GM03348 (cell line): ENCODE measurements around the gene DDX39A.
"Not testable (repeated sequence)": the region's sequence is repeated elsewhere in the genome, so short reads cannot be mapped to it uniquely, and the experiment has no call there.

Source experiments
- DNase-seq: peaks from one replicate; pipeline ENCODE4 v3.0.0; 2012; ENCODE audit warnings: low spot score

Gene DDX39A

GRCh38 chr19:14419106-14419813 lies at the start of gene DDX39A:
Gene DDX39A (minus strand): TSS chr19:14419341. CDS start chr19:14413220, 6,121 bp downstream.
- DNase-seq = peak; percentile 98

- DNase-seq = no peak
Observed at GRCh38 chr19:14467816-14468215, 48.7 kb upstream of the DDX39A start.

DNA sequence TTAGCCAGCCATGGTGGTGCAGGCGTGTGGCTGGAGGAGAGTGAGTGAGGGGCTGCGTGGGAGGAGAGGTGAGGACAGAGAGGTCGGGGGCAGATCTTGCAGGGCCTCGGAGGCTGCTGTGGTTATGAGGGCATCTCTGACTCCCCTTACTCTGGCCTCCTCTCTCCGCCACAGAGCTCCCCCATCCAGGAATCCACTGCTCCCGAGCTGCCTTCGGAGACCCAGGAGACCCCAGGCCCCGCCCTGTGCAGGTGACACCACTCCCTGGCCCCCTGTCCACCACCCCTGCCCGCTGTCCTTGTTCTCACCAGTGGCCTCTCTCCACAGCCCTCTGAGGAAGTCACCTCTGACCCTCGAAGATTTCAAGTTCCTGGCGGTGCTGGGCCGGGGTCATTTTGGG lies 48.2 kb upstream of the DDX39A start:
- no peak for DNase-seq

GRCh38 chr19:14463747-14464146 lies 44.6 kb upstream of the DDX39A start:
- no peak for DNase-seq

DNA sequence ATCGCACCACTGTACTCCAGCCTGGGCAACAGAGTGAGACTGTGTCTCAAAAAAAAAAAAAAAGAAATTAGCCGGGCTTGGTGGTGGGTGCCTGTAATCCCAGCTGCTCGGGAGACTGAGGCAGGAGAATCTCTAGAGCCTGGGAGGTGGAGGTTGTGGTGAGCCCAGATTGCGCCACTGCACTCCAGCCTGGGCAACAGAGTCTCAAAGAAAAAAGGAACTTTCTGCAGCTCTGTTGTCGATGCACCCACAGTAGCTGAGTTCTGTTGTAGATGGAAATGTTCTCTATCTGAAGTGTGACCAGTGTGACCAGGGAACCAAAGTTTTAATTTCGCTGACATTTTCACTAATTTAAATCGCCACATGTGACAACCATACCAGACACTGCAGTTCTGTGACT lies 43.3 kb upstream of the DDX39A start:
- not testable (repeated sequence) for DNase-seq

DNA sequence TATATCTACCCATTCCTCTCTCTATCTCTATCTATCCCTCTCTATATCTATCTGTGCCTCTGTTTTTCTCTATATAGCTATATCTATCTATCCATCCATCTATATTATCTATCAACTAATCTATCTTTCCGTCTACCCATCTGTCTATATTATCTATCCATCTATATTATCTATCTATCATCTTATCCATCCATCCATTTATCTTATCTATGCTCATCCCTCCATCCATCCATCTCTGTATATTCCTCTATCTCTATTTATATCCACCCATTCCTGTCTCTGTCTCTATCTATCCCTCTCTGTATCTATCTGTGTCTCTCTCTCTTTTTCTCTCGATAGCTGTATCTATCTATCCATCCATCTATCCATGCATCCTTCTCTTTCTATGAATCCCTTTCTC lies 41.8 kb upstream of the DDX39A start:
- no peak for DNase-seq

GRCh38 chr19:14459703-14460102 lies 40.6 kb upstream of the DDX39A start:
- no peak for DNase-seq

DNA sequence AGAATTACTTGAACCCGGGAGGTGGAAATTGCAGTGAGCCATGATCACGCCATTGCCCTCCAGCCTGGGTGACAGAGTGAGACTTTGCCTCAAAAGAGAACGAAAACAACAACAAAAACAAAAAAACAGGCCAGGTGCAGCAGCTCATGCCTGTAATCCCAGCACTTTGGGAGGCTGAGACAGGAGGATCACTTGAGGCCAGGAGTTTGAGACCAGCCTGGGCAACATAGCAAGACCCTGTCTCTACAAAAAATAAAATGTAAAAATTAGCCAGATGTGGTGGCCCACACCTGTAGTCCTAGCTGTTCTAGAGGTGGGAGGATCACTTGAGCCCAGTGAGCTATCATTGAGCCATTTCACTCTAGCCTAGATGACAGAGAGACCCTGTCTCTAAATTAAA lies 33.2 kb upstream of the DDX39A start:
- not testable (repeated sequence) for DNase-seq

- DNase-seq = no peak
Observed at GRCh38 chr19:14450876-14451275, 31.7 kb upstream of the DDX39A start.

DNA sequence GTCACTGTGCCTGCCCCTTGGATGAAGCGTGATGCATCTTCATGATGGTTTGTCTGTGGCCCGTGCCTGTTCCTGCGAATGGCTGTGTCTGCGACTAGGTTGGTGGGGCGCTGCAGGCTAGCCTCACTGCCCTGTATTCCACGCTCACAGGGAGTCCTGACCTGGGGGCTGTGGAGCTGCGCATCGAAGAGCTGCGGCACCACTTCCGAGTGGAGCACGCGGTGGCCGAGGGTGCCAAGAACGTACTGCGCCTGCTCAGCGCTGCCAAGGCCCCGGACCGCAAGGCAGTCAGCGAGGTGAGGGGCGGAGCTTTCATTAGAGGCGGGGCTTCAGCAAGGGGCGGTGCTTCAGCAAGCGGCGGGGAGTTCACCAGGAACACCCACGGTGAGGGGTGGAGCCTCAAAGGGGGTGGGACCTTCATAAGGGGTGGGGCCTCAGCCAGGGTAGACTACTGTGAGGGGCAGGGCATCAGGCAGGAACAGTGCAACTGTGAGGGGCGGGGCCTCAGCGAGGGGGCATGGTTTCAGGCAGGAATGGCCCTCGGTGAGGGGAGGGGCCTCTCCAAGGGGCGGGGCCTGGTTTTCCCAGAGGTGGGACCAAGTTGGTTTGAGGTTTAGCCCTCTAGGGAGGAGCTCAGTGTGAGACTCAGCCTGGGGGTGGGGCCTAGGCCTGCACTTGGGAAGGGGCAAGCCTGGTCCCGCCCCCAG lies 31.2 kb upstream of the DDX39A start:
- DNase-seq = peak; percentile 55

GRCh38 chr19:14449321-14449720 lies 30.2 kb upstream of the DDX39A start:
- DNase-seq = no peak

DNA sequence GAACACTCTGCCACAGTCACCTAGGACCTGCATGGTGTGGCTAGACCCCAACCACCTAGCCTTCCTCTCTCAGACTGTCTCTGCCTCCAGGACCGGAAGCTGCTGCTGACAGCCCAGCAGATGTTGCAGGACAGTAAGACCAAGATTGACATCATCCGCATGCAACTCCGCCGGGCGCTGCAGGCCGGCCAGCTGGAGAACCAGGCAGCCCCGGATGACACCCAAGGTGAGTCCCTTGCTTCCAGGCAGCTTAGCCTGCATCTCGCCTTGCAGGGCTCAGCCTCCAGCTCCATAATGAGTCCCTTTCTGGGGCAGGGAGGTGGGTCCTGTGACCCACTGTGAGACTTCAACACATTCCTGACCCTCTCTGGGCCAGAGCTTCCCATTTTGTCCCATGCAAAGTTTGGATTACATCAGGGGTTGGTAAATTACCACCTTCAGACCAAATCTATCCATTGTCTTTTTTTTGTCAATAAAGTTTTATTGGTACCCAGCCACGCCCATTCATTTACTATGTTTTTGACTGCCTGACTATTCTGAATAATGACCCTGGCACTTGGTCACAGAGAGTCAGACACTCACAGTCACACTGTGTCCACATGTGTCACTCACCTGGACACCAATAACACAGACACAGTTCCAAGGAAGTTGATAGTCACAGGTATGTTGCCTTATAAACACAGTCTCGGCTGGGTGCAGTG lies 27.3 kb upstream of the DDX39A start:
- DNase-seq = no peak

DNA sequence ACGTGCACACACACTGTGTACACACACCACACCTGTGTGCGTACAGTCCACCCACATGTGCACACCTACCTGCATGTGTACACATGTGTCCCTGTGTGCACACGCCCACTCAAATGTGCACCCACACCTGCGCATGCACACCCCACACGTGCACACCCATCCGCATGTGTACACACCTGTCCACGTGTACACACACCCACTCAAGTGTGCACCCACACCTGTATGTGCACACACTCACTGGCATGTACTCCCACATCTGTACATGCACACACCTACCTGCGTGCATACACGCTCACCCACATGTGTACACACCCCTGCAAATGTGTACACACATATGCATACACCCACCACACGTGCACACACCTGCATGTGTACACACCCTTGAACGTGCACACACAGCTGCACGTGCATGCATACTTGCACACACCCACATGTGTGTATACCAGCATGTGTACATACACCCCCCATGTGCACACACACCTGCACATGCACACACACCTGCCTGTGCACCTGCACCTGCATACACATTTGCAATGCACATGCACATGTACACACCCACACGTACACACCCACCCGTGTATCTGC lies 24.6 kb upstream of the DDX39A start:
- no peak for DNase-seq

- DNase-seq = no peak
Observed at GRCh38 chr19:14442891-14443631, 23.9 kb upstream of the DDX39A start.

GRCh38 chr19:14441041-14441938 lies 22.1 kb upstream of the DDX39A start:
- DNase-seq = no peak

DNA sequence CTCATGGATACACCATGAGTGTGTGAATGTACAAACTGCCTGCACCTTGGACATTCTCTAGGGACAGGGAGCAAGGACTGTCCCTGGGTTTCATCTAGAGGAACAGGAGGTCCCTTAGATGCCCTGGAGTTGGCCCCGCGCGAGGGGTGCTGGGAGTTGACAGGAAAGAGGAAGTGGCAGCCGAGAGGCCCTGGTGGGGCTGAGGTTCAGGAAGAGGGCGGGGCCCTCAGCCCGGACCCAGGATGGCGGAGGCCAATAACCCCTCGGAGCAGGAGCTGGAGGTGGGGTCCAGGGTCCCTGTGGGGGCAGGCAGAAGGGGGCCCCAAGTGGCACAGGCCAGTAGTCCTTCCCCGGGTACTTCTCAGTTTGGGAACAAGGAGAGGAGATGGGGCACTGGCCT lies 20.9 kb upstream of the DDX39A start:
- no peak for DNase-seq

GRCh38 chr19:14439014-14439413 lies 19.9 kb upstream of the DDX39A start:
- DNase-seq = no peak

GRCh38 chr19:14437578-14438140 lies 18.5 kb upstream of the DDX39A start:
- no peak for DNase-seq

- no peak for DNase-seq
Observed at GRCh38 chr19:14435320-14436050, 16.3 kb upstream of the DDX39A start.
